Glutamatergic neuron (in vitro differentiated cells): ENCODE data around the gene OR10A5. TPM values are rescaled to one million over a fixed set of nuclear protein-coding genes. Genes with fewer than 3 reads are reported as not detected.
"Not testable (repeated sequence)": the region's sequence is repeated elsewhere in the genome, so short reads cannot be mapped to it uniquely, and the experiment has no call there.

Experiments used
- DNase-seq: peaks from one replicate; pipeline ENCODE4 v3.0.0; 2022
- H3K27ac Mint-ChIP-seq: one replicate; pipeline ENCODE4 v1.8.0; 2020; ENCODE audit warnings: mild to moderate bottlenecking, mixed read lengths, inconsistent platforms; ENCODE audit not compliant: unreplicated experiment
- H3K27me3 Mint-ChIP-seq: one replicate; pipeline ENCODE4 v1.8.0; 2020; ENCODE audit warnings: mild to moderate bottlenecking, moderate library complexity, mixed read lengths, inconsistent platforms; ENCODE audit not compliant: unreplicated experiment
- H3K36me3 Mint-ChIP-seq: one replicate; pipeline ENCODE4 v1.8.0; 2020; ENCODE audit warnings: mild to moderate bottlenecking, mixed read lengths, inconsistent platforms; ENCODE audit not compliant: unreplicated experiment
- H3K4me1 Mint-ChIP-seq: one replicate; pipeline ENCODE4 v1.8.0; 2020; ENCODE audit warnings: mild to moderate bottlenecking, low read depth, mixed read lengths, inconsistent platforms; ENCODE audit not compliant: unreplicated experiment
- H3K4me3 Mint-ChIP-seq: one replicate; pipeline ENCODE4 v1.8.0; 2020; ENCODE audit warnings: mild to moderate bottlenecking, mixed read lengths, inconsistent platforms; ENCODE audit not compliant: unreplicated experiment
- H3K9me3 Mint-ChIP-seq: one replicate; pipeline ENCODE4 v1.8.0; 2020; ENCODE audit warnings: mild to moderate bottlenecking, moderate library complexity, mixed read lengths, inconsistent platforms; ENCODE audit not compliant: unreplicated experiment
- CTCF ChIP-seq: fragments of 200-600 bp; sonication (generic); IDR thresholded peaks from one replicate; pipeline ENCODE4 v1.5.0; 2021; ENCODE audit not compliant: partially characterized antibody, unreplicated experiment
- total RNA-seq: library from RNA; stranded (reverse); fragmentation: NEBNext Ultra II Directional; extraction: Animal tissue kit (Norgen Biotek cat#: 25700); gene quantifications from one replicate; pipeline ENCODE4 v1.2.1, GENCODE V29; 2021; ENCODE audit not compliant: unreplicated experiment

The OR10A5 gene
- total RNA-seq, 1 donor from 2014 or later = not detected

GRCh38 chr11:6882751-6883150 lies 37.3 kb downstream of the OR10A5 start:
- Mint-ChIP-seq H3K27me3 (no peaks in the 10 kb centered on the region), H3K27ac (no peak overlapping the region)
- no peak for TF ChIP-seq CTCF

DNA sequence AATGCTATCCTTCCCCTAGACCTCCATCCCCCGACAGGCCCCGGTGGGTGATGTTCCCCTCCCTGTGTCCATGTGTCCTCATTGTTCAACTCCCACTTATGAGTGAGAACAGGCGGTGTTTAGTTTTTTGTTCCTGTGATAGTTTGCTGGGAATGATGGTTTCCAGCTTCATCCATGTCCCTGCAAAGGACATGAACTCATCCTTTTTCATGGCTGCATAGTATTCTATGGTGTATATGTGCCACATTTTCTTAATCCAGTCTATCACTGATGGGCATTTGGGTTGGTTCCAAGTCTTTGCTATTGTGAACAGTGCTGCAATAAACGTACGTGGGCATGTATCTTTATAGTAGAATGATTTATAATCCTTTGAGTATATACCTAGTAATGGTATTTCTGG lies 42.2 kb downstream of the OR10A5 start:
- DNase-seq, H3K27ac Mint-ChIP-seq, H3K4me3 Mint-ChIP-seq, H3K36me3 Mint-ChIP-seq, H3K27me3 Mint-ChIP-seq, H3K4me1 Mint-ChIP-seq, H3K9me3 Mint-ChIP-seq: not testable (repeated sequence)

More at GRCh38 chr11:6882751-6883150, 37.3 kb downstream of the OR10A5 start:
- no peaks in the 10 kb centered on the region for H3K36me3 Mint-ChIP-seq
- H3K9me3 Mint-ChIP-seq = no peaks in the 10 kb centered on the region
- no peaks in the 10 kb centered on the region for H3K4me1 Mint-ChIP-seq
- H3K4me3 Mint-ChIP-seq = no peak overlapping the region
- no peak for DNase-seq

DNA sequence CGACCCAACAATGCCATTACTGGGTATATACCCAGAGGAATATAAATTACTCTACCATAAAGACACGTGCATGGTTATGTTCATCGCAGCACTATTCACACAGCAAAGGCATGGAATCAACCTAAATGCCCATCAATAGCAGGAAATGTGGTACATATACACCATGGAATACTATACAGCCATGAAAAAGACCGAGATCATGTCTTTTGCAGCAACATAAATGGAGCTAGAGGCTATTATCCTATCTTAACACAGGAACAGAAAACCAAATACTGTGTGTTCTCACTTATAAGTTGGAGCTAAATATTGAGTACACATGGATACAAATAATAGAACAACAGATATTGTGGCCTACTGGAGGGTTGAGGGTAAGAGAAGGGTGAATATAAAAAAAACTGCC lies 43.3 kb downstream of the OR10A5 start:
- DNase-seq = no peak
- H3K27me3 Mint-ChIP-seq = no peaks in the 10 kb centered on the region
- H3K27ac Mint-ChIP-seq = no peak overlapping the region
- TF ChIP-seq CTCF = no peak
- no peaks in the 10 kb centered on the region for H3K36me3 Mint-ChIP-seq
- H3K4me3 Mint-ChIP-seq = no peak overlapping the region
- H3K9me3 Mint-ChIP-seq = no peaks in the 10 kb centered on the region
- H3K4me1 Mint-ChIP-seq = no peaks in the 10 kb centered on the region

DNA sequence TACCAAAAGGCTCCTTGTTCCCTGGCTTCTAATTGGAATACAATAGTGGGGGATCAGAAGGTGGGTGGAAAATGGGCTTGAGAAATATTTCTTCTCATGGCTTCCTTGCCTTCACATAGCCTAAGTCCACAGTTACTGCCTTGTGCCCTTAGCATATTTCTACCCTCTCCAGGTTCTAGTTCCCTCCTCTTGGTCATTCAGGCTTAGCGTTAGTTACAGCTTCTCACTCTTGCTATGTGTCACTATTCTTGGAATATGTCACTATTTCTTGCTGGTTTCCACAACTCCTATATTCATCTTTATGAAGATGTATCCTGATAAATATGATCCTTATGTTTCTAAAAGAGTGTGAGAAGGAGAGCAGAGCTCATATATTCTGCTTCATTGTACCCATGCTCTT lies 44.4 kb downstream of the OR10A5 start:
- Mint-ChIP-seq H3K36me3 (no peaks in the 10 kb centered on the region), H3K4me3 (no peak overlapping the region), H3K27me3 (no peaks in the 10 kb centered on the region), H3K27ac (no peak overlapping the region), H3K9me3 (no peaks in the 10 kb centered on the region), H3K4me1 (no peaks in the 10 kb centered on the region)
- no peak for DNase-seq
- no peak for TF ChIP-seq CTCF

- no peak within 1 kb of the TSS for H3K4me3 Mint-ChIP-seq
- no peaks in the 10 kb centered on the region for H3K36me3 Mint-ChIP-seq
- no peak for TF ChIP-seq CTCF
- H3K27ac Mint-ChIP-seq = no peak within 1 kb of the TSS
- H3K9me3 Mint-ChIP-seq = no peaks in the 10 kb centered on the region
- no peaks in the 10 kb centered on the region for H3K4me1 Mint-ChIP-seq
- no peak for DNase-seq
- H3K27me3 Mint-ChIP-seq = no peaks in the 10 kb centered on the region
These were observed 46.9 kb downstream of the OR10A5 start, which contains the start of gene OR2D2 for GRCh38 chr11:6892400-6892799. Gene OR2D2 (minus strand): TSS chr11:6892500. CDS start chr11:6892500, 0 bp downstream.

DNA sequence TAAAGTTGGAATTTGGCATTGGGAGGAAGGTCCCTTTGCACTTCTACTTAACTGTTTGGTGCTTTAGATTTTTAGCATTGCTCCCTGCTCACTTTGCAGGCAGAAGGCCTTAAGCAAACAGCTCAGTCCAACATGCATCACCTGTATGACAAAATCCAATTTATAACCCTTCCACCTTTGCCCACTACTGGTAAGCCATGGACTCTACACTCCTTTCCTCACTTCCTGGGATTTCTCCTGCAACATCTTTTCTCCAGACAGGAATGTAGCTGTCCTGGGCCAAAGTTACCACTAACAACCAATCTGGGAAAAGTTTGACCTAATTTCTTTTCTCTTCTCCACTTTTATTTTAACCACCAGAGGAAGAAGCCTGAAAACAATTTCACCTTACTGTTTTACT lies 48.6 kb downstream of the OR10A5 start:
- Mint-ChIP-seq H3K4me1 (no peaks in the 10 kb centered on the region), H3K9me3 (no peaks in the 10 kb centered on the region), H3K4me3 (no peak overlapping the region), H3K36me3 (no peaks in the 10 kb centered on the region), H3K27ac (no peak overlapping the region), H3K27me3 (no peaks in the 10 kb centered on the region)
- DNase-seq = no peak
- TF ChIP-seq CTCF = no peak
